Measurements from ENCODE around the gene LRMDA.

DNA sequence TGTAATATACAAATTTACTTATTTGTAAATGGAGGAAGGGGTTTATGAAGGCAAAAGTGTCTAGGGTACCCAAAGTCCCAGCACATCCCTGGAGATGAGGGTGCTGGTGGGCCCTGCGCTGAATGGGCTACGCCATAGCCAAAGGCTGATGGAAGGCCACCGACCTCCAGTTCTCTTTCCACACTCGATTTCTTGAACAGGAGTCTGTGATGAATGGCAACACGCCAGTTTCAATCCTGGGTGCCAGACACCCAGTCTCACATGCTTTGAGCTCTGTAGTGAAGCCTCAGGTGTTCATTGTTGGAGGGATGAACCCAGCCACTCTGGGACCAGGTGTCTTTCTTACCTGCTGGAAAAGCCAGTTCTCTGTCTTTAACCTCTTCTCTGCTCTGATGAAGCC is 752 bp downstream of the LRMDA start:
- TF ChIP-seq CTCF (IDR thresholded peaks at IDR 0.05), result no peak
- no peak for TF ChIP-seq EZH2 (IDR thresholded peaks at IDR 0.05; ENCODE audit: borderline replicate concordance, insufficient read depth, low read depth, low read length, poor library complexity, severe bottlenecking)
